HK-2 (cell line): Measurements from ENCODE around the gene GLIPR1.
"Not testable (repeated sequence)": the region's sequence is repeated elsewhere in the genome, so short reads cannot be mapped to it uniquely, and the experiment has no call there.

Experiments used
- DNase-seq: peaks from one replicate; pipeline ENCODE4 v3.0.0-alpha.2; 2018; ENCODE audit not compliant: unreplicated experiment

GLIPR1 gene

GRCh38 chr12:75480469-75480949 lies at the start of gene GLIPR1:
GLIPR1 (plus strand) TSS chr12:75480755; CDS start chr12:75480881, 126 bp downstream.
- DNase-seq, result peak; percentile 79

GRCh38 chr12:75432924-75433323 lies 47.6 kb upstream of the GLIPR1 start:
- DNase-seq, result no peak

GRCh38 chr12:75437564-75437963 lies 43.0 kb upstream of the GLIPR1 start:
- no peak for DNase-seq

GRCh38 chr12:75438059-75438754 lies 42.3 kb upstream of the GLIPR1 start:
- DNase-seq, result no peak

- DNase-seq, result no peak
These were observed 41.5 kb upstream of the GLIPR1 start for GRCh38 chr12:75439048-75439447.

- DNase-seq, result no peak
These were observed 40.6 kb upstream of the GLIPR1 start for GRCh38 chr12:75439930-75440329.

GRCh38 chr12:75441687-75442449 lies 38.7 kb upstream of the GLIPR1 start:
- not testable (repeated sequence) for DNase-seq

GRCh38 chr12:75442454-75442853 lies 38.1 kb upstream of the GLIPR1 start:
- DNase-seq, result not testable (repeated sequence)

GRCh38 chr12:75443709-75444108 lies 36.8 kb upstream of the GLIPR1 start:
- DNase-seq, result no peak

GRCh38 chr12:75444429-75445136 lies 36.0 kb upstream of the GLIPR1 start:
- no peak for DNase-seq

- DNase-seq, result not testable (repeated sequence)
These were observed 35.4 kb upstream of the GLIPR1 start for GRCh38 chr12:75445137-75445507.

- DNase-seq, result no peak
These were observed 33.7 kb upstream of the GLIPR1 start for GRCh38 chr12:75446857-75447256.

GRCh38 chr12:75447691-75448393 lies 32.7 kb upstream of the GLIPR1 start:
- DNase-seq, result no peak

- DNase-seq, result no peak
These were observed 27.8 kb upstream of the GLIPR1 start for GRCh38 chr12:75452675-75453330.

- no peak for DNase-seq
These were observed 24.7 kb upstream of the GLIPR1 start for GRCh38 chr12:75455839-75456238.

- no peak for DNase-seq
These were observed 23.4 kb upstream of the GLIPR1 start for GRCh38 chr12:75457191-75457590.

GRCh38 chr12:75457866-75458265 lies 22.7 kb upstream of the GLIPR1 start:
- DNase-seq, result not testable (repeated sequence)

- no peak for DNase-seq
These were observed 20.8 kb upstream of the GLIPR1 start for GRCh38 chr12:75459755-75460154.

- no peak for DNase-seq
These were observed 20.4 kb upstream of the GLIPR1 start for GRCh38 chr12:75460204-75460603.

GRCh38 chr12:75471902-75472890 lies 8.4 kb upstream of the GLIPR1 start:
- DNase-seq, result no peak
